Psoas muscle (tissue), 8 donors: ENCODE measurements around the gene NR3C1. TPM values are rescaled to one million over a fixed set of nuclear protein-coding genes. Genes with fewer than 3 reads are reported as not detected.

ENCODE experiments used
- ATAC-seq, 4 donors: fragments of 200-7000 bp; cut with Tn5 transposase; one replicate each; pipeline ENCODE4 v1.9.1; 2020; ENCODE audit warnings: moderate library complexity in 3 of 4, mild to moderate bottlenecking in 2 of 4
- DNase-seq, 2 donors: peaks; one replicate each; pipeline ENCODE4 v3.0.0-alpha.2; 2020
- H3K27ac ChIP-seq: fragments of 200-600 bp; one replicate; pipeline ENCODE4 v1.8.0; 2022
- H3K27me3 ChIP-seq, 3 donors: fragments of 200-600 bp in 1 of 3; one replicate each; pipeline versions ENCODE4 v1.6.1 to v1.8.0; 2013 to 2022; ENCODE audit warnings: low read length in 2 of 3, mild to moderate bottlenecking in 2 of 3, moderate library complexity in 1 of 3; ENCODE audit not compliant: insufficient read depth in 3 of 3
- H3K36me3 ChIP-seq, 2 donors: fragments of 200-600 bp in 1 of 2; one replicate each; pipeline versions ENCODE4 v1.6.1 to v1.8.0; 2013 to 2022; ENCODE audit warnings: low read depth in 1 of 2, mild to moderate bottlenecking in 1 of 2, moderate library complexity in 1 of 2; ENCODE audit not compliant: insufficient read depth in 1 of 2
- H3K4me1 ChIP-seq: fragments of 200-600 bp; one replicate; pipeline ENCODE4 v1.8.0; 2022
- H3K4me3 ChIP-seq: fragments of 200-600 bp; one replicate; pipeline ENCODE4 v1.8.0; 2022; ENCODE audit warnings: mild to moderate bottlenecking
- H3K9me3 ChIP-seq: fragments of 200-600 bp; one replicate; pipeline ENCODE4 v1.8.0; 2022
- CTCF ChIP-seq: fragments of 200-600 bp; IDR thresholded peaks from one replicate; pipeline ENCODE4 v1.8.0; 2022; ENCODE audit warnings: antibody characterized with exemption
- WGBS, 3 donors: extraction: QIAGEN DNeasy Blood & Tissue Kit; methylation state at CpG; one replicate each; pipeline versions ENCODE4 v1.1.6 to v1.1.7; 2013; 5-methylcytosine and 5-hydroxymethylcytosine counted together
- intact Hi-C, 2 donors: fragments of 100-400 bp; cut with DNase I; formaldehyde crosslinking; loops; one replicate each; pipeline versions ENCODE4 v1.11.0 to v1.14.2; 2022
- polyA plus RNA-seq, 3 donors: library from polyadenylated mRNA; stranded (reverse); fragments of 200-250 nt; gene quantifications; one replicate each; pipeline ENCODE4 v1.2.3, GENCODE V29; 2013
- total RNA-seq, 4 donors: library from RNA; stranded (reverse); fragmentation: NEBNext Ultra II Directional in 2 of 4; extraction: Animal tissue kit (Norgen Biotek cat#: 25700) in 2 of 4; gene quantifications; one replicate each; pipeline versions ENCODE4 v1.2.1 to v1.2.4, GENCODE V29; 2021 to 2023
- donor health status: healthy with polysubstance abuse.
- donor health status: DM: no; HTN: no; CAD: no; lungs with moderate emphysema.
- donor health status: Bipolar disorder and iron deficiency.
- donor health status: healthy.
- donor health status: DM: yes; HTN: yes; CAD: no.
- donor health status: DM: no; HTN: no; CAD: no.
- donor health status: DM: no; HTN: no; CAD: no.
- donor health status: DM: yes; HTN: yes; CAD: no.

NR3C1 gene
- total and polyA plus RNA-seq, 7 donors = 16.5 to 89.7 (median 55.8) TPM

GRCh38 chr5:143399616-143400540, 3.6 kb downstream of the NR3C1 start:
- intact Hi-C loops = loop anchor here (1.0 to 10.0 kb wide), 14 partner anchors 83 to 745 kb away; no protein-coding TSS in a partner anchor

GRCh38 chr5:143398451-143399237, 4.8 kb downstream of the NR3C1 start:
- 5 to 11% (median 9%) methylated on average over 8 of the region's 8 CpGs for WGBS, 3 donors
- peaks cover 27% of the 10 kb centered on the region for H3K4me1 ChIP-seq

More at GRCh38 chr5:143399616-143400540, 3.6 kb downstream of the NR3C1 start:
- no peak for TF ChIP-seq CTCF
- H3K27ac ChIP-seq = peak overlapping the region; percentile 99
- peak overlapping the region; percentile 93 for H3K4me3 ChIP-seq
- no peaks in the 10 kb centered on the region for H3K27me3 ChIP-seq
- H3K9me3 ChIP-seq = no peaks in the 10 kb centered on the region
- H3K4me1 ChIP-seq = peaks cover 15% of the 10 kb centered on the region
- ATAC-seq = no peak
- peaks cover 0 to 14% of the 10 kb centered on the region in 2 donors for H3K36me3 ChIP-seq
- WGBS, 3 donors = 4 to 8% (median 7%) methylated on average over 12 of the region's 12 CpGs
- no peak for DNase-seq

GRCh38 chr5:143398053-143398355, 5.5 kb downstream of the NR3C1 start:
- no peak for TF ChIP-seq CTCF
- DNase-seq (no peak), ATAC-seq (no peak)
- Histone ChIP-seq H3K27ac (peak overlapping the region; percentile 99), H3K27me3 (no peaks in the 10 kb centered on the region), H3K4me1 (peaks cover 34% of the 10 kb centered on the region), H3K36me3 (peaks cover 0 to 14% of the 10 kb centered on the region in 2 donors), H3K9me3 (no peaks in the 10 kb centered on the region), H3K4me3 (peak overlapping the region; percentile 93)
- WGBS, 3 donors = 6 to 17% (median 11%) methylated on average over 2 of the region's 2 CpGs
- intact Hi-C loops = no loop called here

More at GRCh38 chr5:143398451-143399237, 4.8 kb downstream of the NR3C1 start:
- H3K27ac ChIP-seq = peak overlapping the region; percentile 99
- H3K4me3 ChIP-seq = peak overlapping the region; percentile 93
- no peak for TF ChIP-seq CTCF
- DNase-seq = no peak
- no peak for ATAC-seq
- H3K9me3 ChIP-seq = no peaks in the 10 kb centered on the region
- no peaks in the 10 kb centered on the region for H3K27me3 ChIP-seq
- intact Hi-C loops = no loop called here
- peaks cover 0 to 14% of the 10 kb centered on the region in 2 donors for H3K36me3 ChIP-seq

GRCh38 chr5:143397302-143398052, 6.0 kb downstream of the NR3C1 start:
- 19 to 25% (median 23%) methylated on average over 2 of the region's 2 CpGs for WGBS, 3 donors
- peaks cover 0 to 14% of the 10 kb centered on the region in 2 donors for H3K36me3 ChIP-seq
- no peaks in the 10 kb centered on the region for H3K9me3 ChIP-seq
- no peaks in the 10 kb centered on the region for H3K27me3 ChIP-seq
- peak overlapping the region; percentile 93 for H3K4me3 ChIP-seq
- no peak for TF ChIP-seq CTCF
- H3K4me1 ChIP-seq = peaks cover 39% of the 10 kb centered on the region
- intact Hi-C loops = no loop called here
- H3K27ac ChIP-seq = peak overlapping the region; percentile 99
- no peak for DNase-seq
- no peak for ATAC-seq
